Activated T-cell treated with anti-CD3 and anti-CD28 coated beads, Interleukin-2, amount 50 U/mL, for 48 hours (primary cell): ENCODE data around the gene PTPRN.
"Not testable (repeated sequence)": the region's sequence is repeated elsewhere in the genome, so short reads cannot be mapped to it uniquely, and the experiment has no call there.

Experiments used
- DNase-seq, 2 experiments: peaks; one replicate each; pipeline ENCODE4 v3.0.0-alpha.2; 2020

Gene PTPRN

DNA sequence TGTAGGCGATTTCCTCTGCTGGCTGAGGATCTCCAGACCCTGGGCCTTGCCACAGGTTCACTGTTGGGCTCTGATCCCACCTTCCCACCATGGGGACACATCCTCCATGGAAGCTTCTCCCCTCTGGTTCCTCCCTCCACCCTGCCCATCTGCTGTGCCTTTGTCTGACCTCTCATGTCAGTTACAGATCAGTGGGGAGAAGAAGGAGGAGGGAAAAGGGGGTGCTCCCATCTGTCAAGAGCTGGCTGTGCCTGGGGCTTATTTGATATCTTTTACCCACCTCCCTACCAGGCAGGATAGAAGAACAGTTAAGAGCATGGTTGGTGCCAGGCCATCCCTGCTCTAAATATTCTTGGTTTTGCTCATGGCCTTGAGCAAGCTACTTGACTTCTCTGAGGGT lies 42.3 kb downstream of the PTPRN start:
- no peak for DNase-seq

DNA sequence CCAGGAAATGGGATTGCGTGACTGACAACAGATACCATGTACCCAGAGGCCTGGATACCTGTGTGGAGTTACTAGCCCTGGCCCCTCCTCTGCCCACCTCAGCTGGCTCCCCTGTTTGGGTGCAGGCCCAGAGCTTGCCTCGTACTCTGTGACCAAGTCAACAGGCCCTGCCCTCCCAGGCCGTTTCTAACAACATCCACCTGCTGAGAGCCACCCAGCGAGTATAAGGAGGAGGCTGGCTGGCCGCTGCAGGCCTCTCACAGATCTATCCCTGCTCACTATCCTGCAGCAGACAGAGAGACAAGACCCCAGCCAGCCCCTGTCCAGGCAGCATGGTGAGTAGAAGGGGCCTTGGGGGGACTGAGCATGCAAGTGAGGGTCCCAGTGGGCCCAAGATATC lies 43.0 kb downstream of the PTPRN start:
- DNase-seq, result no peak

DNA sequence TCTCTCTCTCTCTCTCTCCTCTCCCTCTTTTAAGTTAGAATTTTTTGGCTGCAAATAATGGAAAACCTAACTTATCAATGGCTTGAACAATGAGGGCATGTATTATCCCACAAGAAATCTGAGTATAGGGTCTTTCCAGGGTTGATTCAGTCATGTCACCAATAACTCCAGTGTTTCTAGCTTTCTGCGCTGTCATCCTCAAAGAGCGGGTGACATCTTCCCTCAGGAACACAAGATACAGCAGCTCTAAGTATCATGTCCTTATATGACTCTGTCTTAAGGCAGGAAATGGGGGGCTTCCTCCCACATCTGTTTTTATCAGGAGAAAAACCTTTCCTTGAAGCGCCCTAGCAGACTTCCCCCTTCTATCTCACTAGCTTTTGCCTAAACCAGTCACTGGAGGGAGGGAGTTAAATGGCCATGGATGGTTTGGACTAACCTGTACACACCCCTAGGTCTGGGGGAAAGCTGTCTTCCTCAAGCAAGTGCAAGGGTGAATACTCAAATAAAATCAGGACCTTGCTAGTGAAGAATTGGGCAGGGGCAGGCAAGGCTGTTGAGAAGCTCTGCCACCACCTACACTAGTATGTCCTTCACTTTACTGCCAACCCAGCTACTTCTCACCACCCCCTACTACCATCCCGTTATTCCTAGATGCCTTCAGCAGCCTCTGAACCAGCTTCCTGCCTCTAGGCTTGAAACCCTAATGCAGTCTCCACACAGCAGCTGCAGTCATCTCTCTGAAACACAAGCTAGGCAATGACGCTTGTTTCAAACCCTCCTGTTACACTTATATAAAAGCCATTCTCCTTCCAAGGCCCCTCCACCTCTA lies 48.0 kb downstream of the PTPRN start:
- DNase-seq, result no peak

DNA sequence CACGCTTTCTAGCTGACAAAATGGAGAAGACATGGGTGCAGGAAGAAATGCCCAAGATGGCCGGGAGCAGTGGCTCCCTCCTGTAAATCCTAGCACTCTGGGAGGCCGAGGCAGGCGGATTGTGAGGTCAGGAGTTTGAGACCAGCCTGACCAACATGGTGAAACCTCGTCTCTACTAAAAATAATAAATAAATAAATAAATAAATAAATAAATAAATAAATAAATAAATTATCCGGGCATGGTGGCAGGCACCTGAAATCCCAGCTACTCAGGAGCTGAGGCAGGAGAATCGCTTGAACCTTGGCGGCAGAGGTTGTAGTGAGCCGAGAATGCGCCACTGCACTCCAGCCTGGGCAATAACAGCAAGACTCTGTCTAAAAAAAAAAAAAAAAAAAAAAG lies 50.3 kb downstream of the PTPRN start:
- not testable (repeated sequence) for DNase-seq

DNA sequence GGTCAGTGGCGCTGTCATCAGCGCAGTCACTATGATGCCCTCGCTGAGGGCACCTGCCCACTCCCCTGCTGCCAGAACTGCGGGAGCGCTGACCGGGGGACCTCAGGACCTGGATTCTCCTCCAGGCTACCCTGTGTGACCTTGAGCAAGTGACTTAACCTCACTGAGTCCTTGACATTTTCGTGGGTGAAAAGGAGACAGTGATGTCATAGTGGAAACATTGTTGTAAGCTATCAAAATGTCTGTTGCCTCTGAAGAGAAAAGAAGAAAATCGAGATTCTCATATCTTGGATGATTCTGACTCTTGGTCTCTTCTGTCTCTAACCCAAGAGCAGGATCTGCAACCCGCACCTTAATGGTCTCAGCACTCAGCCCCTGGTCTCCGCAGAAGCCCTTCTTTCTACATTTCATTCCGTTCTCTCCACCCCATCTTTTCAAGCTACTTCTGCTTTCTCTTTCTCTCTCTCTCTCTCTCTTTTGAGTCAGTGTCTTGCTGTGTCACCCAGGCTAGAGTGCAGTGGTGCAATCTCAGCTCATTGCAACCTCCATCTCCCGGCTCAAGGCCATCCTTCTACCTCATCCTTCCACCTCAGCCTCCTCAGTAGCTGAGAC lies 54.5 kb downstream of the PTPRN start:
- peak; percentile 71 to 72 for DNase-seq

DNA sequence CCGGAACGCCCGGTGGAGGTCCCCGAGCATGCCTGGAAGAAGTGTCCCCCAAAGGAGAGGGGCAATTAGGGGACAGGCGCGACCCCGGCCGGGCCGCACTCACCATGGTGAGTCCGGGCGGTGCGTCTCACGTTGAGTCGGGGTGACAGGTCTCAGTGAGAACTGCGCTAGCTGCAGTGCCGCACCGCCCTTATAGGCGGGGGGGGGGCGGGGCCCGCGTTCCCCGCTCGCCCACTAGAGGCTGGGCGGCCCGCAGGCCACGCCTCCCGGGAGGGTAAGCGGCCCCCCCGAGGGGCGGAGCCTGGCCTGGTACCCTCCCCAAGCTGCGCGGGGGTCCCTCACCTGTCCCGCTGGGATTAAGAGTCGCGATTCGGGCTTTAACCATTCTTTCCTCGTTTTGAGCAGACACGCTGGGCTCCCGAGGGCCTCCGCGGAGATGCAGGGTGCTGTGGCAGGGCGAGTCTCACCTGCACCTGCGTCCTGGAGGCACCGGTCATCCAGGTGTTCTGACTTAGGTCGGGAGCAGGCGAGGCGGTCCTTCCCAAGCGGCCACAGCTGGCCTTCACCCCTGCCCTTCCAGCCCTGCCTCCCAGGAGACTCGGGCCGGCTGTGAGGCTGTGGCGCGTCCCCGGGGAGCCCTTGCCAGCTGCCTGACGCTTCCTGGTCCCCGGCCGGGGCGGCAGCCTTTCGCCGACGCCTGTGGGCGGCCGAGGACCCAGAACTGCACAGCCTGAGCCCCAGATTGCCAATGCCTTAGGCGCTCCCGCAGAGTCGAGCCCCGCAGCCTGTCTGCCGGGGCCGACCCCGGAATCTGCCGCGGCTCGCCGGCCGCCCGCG lies 55.2 kb downstream of the PTPRN start, which contains the start of gene TUBA4A:
Gene TUBA4A, minus strand, starts transcription at position 166 of the 837 bp plus-strand sequence. Its CDS starts 60 bp downstream, at position 106.
- DNase-seq, result peak; percentile 94

DNA sequence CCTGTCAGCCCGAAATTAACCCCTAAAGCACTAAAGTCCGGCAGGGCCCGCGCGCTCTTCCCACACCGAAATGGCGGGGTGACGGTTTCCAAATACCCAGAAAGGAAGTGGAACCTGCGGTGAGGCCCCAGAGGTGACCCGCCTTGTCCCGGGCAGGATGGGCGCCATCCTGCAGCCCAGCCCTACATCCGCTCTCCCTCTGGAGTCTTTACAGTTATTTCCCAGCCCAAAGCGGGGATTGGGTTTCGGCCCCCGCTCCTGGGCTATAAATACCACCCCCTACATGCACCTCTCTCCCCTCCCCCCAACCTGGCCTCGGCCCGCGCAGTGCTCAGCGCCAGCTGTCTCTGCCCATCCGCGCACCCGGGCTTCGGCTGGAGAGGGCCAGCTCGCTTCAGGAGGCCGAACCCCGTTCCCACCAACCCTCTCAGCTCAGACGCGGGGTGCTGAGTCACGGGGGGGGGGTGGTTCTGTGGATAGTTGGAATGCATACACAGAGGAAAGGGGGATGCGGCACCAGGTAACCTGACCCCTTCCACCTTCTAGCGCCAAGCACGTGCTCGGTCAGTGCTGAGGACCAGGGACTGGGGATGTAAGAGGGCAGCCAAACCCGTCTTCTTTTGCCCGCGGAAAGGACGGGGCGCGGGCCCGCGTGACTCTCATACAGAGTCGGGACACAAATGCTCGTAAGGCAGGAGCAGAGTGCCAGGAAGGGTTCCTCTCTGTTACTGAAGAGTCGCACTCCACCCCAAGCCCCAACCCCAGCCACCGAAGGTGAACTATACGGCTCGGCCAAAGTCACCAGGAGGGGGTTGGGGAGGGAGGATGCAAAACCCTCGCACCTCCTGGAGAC lies 56.1 kb downstream of the PTPRN start, which contains the start of gene TUBA4B:
Gene TUBA4B, plus strand, starts transcription at position 344 of the 853 bp plus-strand sequence. Its CDS starts 165 bp downstream, at position 509.
- DNase-seq, result peak; percentile 69 to 71

DNA sequence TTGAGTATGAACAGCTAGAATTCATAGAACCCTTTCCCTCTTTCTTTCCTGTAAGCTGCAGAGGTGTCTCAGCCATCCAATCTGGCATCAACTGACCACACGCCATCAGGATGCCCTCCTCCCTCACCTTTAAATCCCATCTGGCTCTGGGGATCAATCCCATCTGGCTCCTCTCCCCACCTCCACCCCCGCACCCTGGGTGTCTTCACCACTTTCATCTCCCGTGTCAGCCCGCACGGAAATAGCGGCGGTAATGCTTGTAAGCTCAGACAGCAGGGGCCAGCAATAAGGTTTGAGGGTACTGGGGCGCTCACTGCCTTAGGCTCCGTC lies 56.7 kb downstream of the PTPRN start:
- DNase-seq, result no peak

DNA sequence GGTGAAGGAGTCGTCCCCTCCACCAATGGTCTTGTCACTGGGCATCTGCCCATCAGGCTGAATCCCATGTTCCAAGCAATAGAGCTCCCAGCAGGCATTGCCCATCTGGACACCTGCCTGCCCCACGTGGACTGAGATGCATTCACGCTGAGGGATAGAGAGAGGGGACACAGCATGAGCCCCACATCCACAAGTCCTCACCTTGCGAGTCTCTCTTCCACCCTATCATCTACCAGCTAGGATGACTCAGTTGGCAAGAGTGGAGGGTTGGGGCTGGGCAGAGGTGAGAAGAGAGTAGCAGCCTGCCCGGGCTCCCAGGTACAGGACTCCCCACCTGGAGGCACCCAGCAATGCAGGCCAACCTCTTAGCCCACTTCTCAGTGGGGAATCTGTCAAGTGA lies 57.1 kb downstream of the PTPRN start:
- DNase-seq, result peak; percentile 43 to 50

DNA sequence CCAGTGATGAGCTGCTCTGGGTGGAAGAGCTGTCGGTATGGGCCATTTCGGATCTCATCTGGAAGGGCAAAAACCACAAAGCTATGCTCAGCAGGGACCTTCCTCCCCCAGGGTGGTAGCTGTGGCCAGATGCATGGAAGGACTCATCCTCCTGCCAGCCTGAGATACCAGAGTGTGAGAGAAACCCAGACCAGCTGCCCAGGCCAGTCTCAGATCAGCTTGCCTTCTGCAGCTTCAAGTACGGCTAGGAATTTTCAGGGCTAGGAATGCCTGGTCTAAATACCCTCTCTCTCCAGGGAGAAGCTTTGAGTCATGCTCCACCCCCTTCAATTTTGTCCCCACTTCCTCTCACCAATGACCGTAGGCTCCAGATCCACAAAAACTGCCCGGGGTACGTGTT lies 57.5 kb downstream of the PTPRN start:
- DNase-seq, result no peak

DNA sequence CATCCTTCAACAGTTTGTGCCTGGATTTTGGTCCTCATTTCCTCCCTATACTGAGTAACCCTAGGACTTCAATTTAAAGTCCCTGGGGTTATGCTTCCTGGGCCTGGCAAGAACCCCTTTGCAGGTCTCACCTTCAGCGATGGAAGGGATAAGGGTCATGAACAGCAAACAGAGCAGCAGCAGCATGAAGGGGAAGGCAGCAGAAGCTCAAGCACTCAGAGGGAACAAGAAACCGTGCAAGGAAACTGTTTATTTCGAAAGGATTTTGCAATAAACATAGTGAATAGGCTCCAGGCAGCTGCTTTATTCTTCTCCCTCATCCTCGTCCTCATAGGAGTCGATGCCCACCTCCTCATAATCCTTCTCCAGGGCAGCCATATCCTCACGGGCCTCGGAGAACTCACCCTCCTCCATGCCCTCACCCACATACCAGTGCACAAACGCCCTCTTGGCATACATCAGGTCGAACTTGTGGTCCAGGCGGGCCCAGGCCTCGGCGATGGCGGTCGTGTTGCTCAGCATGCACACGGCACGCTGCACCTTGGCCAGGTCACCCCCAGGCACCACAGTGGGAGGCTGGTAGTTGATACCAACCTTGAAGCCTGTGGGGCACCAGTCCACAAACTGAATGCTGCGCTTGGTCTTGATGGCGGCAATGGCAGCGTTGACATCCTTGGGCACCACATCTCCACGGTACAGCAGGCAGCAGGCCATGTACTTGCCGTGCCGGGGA lies 59.0 kb downstream of the PTPRN start:
- no peak for DNase-seq

DNA sequence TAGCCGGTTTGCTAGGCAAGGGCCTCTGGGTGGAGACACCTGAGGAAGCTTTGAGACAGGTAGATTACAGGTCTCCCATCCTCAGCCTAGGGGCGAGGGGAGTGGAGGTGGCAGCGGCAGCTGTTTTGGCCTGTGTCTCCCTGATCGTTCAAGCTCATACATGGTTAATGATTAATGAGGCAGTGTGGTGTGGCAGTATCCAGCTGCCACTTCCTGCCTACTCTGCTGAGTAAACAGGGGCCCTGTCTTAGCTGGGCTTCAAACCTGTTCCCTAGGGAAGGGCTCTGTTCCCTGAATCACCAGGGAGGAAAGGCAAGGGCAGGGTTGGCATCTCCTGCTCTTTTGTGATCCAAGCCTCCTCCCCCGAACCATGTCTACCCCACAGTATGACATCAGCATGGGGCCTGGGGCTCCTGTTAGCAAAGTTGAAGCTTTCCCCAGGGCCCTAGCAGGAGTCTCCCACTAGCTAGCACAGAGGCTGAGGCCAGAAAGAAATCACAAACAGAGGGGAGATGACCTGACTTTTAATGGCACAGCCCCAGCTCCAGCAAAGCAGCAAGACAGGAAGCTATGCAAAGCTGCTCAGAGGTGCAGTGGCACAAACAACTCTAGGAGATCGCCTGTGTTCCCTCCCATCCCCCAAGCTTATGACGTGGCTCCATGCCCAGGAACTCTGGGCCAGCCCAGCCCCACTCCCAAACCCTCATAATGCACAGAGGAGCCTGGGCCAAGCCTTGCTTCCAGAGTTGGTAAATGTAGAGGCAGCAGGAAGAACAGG lies 59.8 kb downstream of the PTPRN start:
- DNase-seq, result peak; percentile 39 to 51

DNA sequence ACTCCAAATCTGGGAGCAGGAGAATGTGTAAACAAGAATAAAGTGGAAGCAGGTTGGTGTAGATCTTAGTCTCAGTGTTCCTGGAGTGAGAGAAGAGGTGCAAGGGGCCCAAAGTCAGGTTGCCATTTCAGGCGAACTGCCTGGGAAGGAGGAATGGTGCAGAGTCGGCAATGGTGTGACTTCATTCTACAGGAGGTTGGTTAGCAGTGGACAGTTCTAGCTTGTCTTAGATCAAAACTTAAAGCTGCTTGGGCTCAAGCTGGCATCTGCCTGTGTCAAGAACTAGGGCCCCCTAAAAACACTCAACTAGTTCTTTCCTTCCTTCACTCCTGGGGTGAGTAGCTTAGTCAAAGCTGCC lies 60.4 kb downstream of the PTPRN start:
- no peak for DNase-seq

DNA sequence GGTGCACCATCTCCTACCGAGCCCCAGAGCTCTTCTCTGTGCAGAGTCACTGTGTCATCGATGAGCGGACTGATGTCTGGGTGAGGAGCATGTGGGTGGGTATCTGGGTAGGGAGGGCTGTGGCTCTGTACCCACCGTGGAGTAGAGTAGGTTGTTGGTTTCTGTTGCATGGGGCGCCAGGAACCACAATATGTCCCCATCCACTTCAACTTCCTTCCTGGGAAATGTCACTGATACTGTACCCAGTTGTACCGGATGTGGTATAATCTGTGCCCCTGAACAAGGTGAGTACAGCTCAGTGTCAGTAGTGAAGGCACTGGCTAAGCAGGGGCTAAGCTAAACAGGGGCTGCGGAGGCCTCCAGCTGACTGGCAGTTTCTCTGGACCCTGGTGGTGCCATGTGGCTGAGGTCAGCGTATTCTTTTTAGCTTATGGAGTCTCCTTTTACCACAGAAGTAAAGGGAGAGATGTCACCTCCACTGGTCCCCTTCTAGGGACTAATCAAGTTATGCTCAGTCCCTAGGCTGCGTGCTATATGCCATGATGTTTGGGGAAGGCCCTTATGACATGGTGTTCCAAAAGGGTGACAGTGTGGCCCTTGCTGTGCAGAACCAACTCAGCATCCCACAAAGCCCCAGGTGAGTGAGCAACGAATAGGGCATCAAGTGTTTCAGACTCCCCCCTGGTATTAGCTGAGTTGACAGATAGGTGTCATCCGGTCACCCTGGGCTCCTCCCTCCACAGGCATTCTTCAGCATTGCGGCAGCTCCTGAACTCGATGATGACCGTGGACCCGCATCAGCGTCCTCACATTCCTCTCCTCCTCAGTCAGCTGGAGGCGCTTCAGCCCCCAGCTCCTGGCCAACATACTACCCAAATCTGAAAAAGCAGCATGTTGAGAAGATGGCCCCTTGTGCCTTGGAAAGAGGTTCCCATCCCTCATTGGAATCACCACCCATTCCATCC lies 61.2 kb downstream of the PTPRN start:
- DNase-seq, result peak; percentile 59 to 72

DNA sequence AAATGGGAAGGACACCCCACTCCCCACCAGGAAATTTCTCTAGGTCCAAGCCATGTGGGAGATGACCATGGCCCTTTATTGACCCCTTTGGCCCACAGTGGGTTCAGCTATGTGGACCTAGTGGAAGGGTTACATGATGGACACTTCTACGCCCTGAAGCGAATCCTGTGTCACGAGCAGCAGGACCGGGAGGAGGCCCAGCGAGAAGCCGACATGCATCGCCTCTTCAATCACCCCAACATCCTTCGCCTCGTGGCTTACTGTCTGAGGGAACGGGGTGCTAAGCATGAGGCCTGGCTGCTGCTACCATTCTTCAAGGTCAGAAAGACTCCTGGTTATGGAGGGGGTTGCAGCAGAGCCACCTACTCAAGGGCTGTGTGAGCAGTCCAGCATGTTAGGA lies 62.6 kb downstream of the PTPRN start:
- DNase-seq, result no peak

DNA sequence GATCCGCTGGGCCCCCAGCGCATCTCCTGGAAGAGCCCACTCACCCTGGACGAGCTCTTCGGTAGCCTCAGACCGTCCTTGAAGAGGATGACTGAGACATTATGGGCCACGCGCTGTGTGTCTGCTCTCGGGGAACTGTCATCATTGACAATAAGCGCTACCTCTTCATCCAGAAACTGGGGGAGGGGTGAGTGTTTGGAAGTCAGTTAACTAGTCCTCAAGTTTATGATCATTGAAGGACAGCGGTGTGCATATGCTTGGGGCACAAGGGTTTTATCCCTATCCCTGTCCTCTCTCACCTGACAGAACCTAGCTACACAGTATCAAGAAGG lies 63.3 kb downstream of the PTPRN start:
- DNase-seq, result no peak

DNA sequence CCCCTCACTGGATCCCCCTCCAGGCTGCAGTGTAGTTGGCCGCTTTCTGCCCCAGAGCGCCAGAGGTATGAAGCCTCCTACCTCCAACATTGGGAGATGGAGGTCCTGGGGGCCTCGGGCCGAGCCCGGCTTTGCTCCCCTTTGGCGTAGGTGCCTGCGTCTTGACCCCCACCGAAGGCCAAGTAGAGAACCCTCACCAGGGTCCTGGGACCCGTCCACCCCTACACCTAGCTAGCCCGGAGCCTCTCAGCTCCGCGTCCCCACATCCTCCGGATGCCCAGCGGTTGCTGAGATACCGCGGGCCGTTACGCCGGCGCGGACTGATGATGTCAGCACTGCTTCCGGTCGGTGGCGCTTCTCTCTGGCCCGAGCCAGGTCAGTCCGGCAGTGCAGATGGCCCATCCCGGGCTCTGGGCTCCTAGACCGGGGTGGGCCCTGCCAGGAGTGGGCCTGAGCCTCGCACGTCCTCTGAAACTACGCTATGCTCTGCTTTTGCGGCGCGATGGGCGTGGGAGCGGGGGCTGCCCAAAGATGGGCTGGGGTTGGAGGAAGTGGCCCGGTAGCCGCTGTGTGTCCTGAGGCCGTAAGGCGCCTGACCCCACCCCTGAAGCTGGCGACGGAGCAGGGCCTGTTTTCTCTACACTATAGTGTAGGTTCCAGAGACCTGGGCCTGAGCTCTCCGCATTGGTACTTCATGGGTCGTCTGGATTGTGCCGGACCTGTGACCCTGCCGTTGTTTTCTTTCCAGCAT lies 63.9 kb downstream of the PTPRN start, which contains the start of the genes GLB1L and STK16:
Gene GLB1L, minus strand, starts transcription at position 297 of the 751 bp plus-strand sequence. CDS start 1,871 bp downstream, outside the sequence.
Gene STK16, plus strand, starts transcription at position 332 of the 751 bp plus-strand sequence. CDS start 521 bp downstream, outside the sequence.
- DNase-seq, result peak; percentile 93 to 94

DNA sequence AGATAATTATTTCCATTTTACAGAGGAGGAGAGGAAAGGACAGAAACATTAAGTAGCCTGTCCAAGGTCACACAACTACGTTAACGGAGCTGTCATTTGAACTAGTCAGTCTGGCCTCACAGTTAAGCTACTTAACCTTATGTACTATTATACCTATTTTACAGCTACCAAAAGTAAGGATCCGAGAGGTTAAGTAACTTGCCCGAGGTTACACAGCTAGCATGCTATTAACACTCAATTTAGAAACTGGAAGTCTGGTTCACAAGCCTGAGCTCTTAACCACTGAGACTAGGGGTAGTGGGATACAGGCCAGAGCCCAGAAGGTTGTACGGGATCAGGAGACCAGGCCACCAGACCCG lies 64.4 kb downstream of the PTPRN start:
- DNase-seq, result no peak

DNA sequence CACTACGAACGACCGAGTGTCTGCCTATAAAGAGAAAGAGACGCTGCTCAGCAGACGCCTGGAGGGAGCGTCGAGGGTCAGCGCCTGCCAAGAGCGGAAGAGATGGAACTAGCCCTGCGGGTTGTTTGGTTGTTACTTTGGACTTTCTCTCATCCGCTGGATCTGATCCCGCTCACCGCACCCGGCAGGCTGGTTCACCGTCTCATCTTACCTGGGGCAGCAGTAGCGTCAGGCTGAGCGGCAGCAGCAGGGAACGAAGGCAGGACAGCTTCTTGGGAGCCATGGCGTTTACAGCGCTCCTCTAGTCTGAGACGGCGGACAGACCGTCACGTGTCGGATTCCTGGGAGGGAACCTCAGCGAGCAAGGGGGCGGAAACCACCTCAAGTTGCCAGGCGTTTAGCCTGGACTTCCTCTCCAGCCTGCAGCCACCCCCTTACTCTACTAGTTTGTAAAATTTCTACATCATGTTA lies 65.9 kb downstream of the PTPRN start:
- DNase-seq, result no peak
